Measurements from ENCODE around the gene PPP6R2. TPM values are rescaled to one million over a fixed set of nuclear protein-coding genes. Genes with fewer than 3 reads are reported as not detected.

Gene PPP6R2
- total RNA-seq, 1 donor from 2014 or later = 62.8 TPM

DNA sequence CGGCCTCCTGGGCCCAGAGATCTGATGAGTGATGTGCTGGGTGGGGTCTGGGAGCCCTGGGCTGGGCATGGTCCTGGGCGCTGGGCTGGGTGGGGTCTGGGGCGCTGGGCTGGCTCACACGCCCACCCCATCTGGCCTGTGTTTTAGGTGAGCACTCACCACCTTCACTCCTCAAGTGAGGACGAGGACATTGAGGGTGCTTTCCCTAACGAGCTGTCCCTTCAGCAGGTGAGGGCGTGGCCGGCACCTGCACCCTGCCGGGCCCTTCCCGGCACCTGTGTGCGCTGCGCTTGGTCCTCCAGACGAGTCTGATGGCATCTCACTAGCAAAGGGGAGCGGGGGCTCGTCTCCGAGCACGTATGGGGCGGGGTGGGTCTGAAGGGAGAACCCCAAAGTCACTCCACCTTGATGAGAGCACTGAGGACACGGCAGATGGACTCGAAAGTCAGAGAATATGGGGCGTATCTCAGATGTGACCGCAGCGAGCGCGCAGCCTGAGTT lies 93.8 kb downstream of the PPP6R2 start:
- no peaks in the 10 kb centered on the region for H3K27me3 Mint-ChIP-seq
- TF ChIP-seq, protein P1, sequence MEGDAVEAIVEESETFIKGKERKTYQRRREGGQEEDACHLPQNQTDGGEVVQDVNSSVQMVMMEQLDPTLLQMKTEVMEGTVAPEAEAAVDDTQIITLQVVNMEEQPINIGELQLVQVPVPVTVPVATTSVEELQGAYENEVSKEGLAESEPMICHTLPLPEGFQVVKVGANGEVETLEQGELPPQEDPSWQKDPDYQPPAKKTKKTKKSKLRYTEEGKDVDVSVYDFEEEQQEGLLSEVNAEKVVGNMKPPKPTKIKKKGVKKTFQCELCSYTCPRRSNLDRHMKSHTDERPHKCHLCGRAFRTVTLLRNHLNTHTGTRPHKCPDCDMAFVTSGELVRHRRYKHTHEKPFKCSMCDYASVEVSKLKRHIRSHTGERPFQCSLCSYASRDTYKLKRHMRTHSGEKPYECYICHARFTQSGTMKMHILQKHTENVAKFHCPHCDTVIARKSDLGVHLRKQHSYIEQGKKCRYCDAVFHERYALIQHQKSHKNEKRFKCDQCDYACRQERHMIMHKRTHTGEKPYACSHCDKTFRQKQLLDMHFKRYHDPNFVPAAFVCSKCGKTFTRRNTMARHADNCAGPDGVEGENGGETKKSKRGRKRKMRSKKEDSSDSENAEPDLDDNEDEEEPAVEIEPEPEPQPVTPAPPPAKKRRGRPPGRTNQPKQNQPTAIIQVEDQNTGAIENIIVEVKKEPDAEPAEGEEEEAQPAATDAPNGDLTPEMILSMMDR (conservative IDR thresholded peaks at IDR 0.05) = no peak
- no peaks in the 10 kb centered on the region for H3K4me1 Mint-ChIP-seq (ENCODE audit: unreplicated experiment)
- no peak for DNase-seq (ENCODE audit: extremely low spot score, unreplicated experiment)
- no peak overlapping the region for H3K27ac Mint-ChIP-seq
- H3K9me3 Mint-ChIP-seq = no peaks in the 10 kb centered on the region
- H3K4me3 Mint-ChIP-seq = no peak overlapping the region
- no peaks in the 10 kb centered on the region for H3K36me3 Mint-ChIP-seq

DNA sequence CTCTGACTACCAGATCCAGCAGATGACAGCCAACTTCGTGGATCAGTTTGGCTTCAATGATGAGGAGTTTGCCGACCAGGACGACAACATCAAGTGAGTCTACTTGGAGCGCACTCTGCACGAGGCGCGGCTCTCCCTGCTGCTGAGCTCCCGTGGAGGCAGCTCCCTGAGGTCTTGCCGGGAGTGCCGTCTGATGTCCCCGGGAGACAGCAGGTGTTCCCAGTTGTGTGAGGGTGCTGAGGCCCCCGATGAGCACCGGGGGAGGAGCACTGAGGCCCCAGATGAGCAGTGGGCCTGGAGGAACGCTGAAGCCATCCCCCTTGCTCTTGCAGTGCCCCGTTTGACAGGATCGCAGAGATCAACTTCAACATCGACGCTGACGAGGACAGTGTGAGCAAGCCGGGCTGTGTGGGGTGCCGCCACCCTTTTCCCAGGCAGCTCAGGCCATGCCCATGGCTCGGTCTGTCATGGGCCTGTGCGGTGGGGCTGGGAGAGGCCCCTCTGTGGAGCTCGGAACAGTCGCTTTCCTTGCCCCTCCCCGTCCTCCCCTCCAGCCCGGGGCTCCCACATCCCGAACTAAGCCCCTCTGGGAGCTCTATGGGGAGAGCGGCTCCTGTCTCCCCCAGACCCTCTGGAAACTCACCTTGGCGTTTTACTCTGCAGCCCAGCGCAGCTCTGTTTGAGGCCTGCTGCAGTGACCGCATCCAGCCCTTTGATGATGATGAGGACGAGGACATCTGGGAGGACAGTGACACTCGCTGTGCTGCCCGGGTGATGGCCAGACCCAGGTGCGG lies 94.6 kb downstream of the PPP6R2 start:
- Mint-ChIP-seq H3K4me1 (ENCODE audit: unreplicated experiment) (no peaks in the 10 kb centered on the region), H3K4me3 (no peak overlapping the region), H3K27me3 (no peaks in the 10 kb centered on the region), H3K27ac (no peak overlapping the region), H3K36me3 (no peaks in the 10 kb centered on the region), H3K9me3 (no peaks in the 10 kb centered on the region)
- TF ChIP-seq, protein P1 (conservative IDR thresholded peaks at IDR 0.05) = no peak
- no peak for DNase-seq (ENCODE audit: extremely low spot score, unreplicated experiment)

- Mint-ChIP-seq H3K27ac (no peak overlapping the region), H3K9me3 (no peaks in the 10 kb centered on the region), H3K36me3 (no peaks in the 10 kb centered on the region), H3K4me3 (no peak overlapping the region), H3K4me1 (ENCODE audit: unreplicated experiment) (no peaks in the 10 kb centered on the region), H3K27me3 (no peaks in the 10 kb centered on the region)
- TF ChIP-seq, protein P1 (conservative IDR thresholded peaks at IDR 0.05) = no peak
- DNase-seq (ENCODE audit: extremely low spot score, unreplicated experiment) = no peak
Observed at GRCh38 chr22:50438305-50439275, 95.5 kb downstream of the PPP6R2 start.

GRCh38 chr22:50439314-50439870 lies 96.3 kb downstream of the PPP6R2 start:
- H3K4me3 Mint-ChIP-seq = no peak overlapping the region
- TF ChIP-seq, protein P1 (conservative IDR thresholded peaks at IDR 0.05) = no peak
- DNase-seq (ENCODE audit: extremely low spot score, unreplicated experiment) = no peak
- H3K27ac Mint-ChIP-seq = no peak overlapping the region
- no peaks in the 10 kb centered on the region for H3K4me1 Mint-ChIP-seq (ENCODE audit: unreplicated experiment)
- H3K36me3 Mint-ChIP-seq = no peaks in the 10 kb centered on the region
- H3K9me3 Mint-ChIP-seq = no peaks in the 10 kb centered on the region
- H3K27me3 Mint-ChIP-seq = no peaks in the 10 kb centered on the region

- Mint-ChIP-seq H3K27ac (no peak overlapping the region), H3K27me3 (no peaks in the 10 kb centered on the region), H3K4me3 (no peak overlapping the region), H3K9me3 (no peaks in the 10 kb centered on the region), H3K4me1 (ENCODE audit: unreplicated experiment) (no peaks in the 10 kb centered on the region), H3K36me3 (no peaks in the 10 kb centered on the region)
- TF ChIP-seq, protein P1 (conservative IDR thresholded peaks at IDR 0.05) = no peak
- DNase-seq (ENCODE audit: extremely low spot score, unreplicated experiment) = no peak
Observed at GRCh38 chr22:50439871-50440331, 96.8 kb downstream of the PPP6R2 start.

All from type B pancreatic cell (in vitro differentiated cells).